Liver (tissue), 9 donors: ENCODE measurements around the gene PLCL1. TPM values are rescaled to one million over a fixed set of nuclear protein-coding genes. Genes with fewer than 3 reads are reported as not detected.

Experiments used
- DNase-seq: peaks from one replicate; pipeline ENCODE4 v3.0.0-alpha.2; 2017; ENCODE audit warnings: low spot score
- H3K27ac ChIP-seq, 2 donors: one replicate each; pipeline ENCODE4 v1.7.0; 2013; ENCODE audit warnings: inconsistent platforms in 2 of 2, low read length in 2 of 2, control low read depth in 1 of 2, low read depth in 1 of 2, mild to moderate bottlenecking in 1 of 2
- H3K27me3 ChIP-seq, 4 donors: one replicate each; pipeline versions ENCODE4 v1.6.1 to v1.7.0; 2013; ENCODE audit warnings: low read length in 3 of 4, inconsistent platforms in 1 of 4, mild to moderate bottlenecking in 1 of 4, moderate library complexity in 1 of 4; ENCODE audit not compliant: control insufficient read depth in 4 of 4, insufficient read depth in 4 of 4
- H3K36me3 ChIP-seq, 4 donors: one replicate each; pipeline versions ENCODE4 v1.6.1 to v1.7.0; 2013; ENCODE audit warnings: low read length in 3 of 4, mild to moderate bottlenecking in 3 of 4, low read depth in 1 of 4, moderate library complexity in 1 of 4; ENCODE audit not compliant: control insufficient read depth in 4 of 4, insufficient read depth in 3 of 4
- H3K4me1 ChIP-seq, 4 donors: one replicate each; pipeline versions ENCODE4 v1.6.1 to v1.7.0; 2013; ENCODE audit warnings: low read length in 3 of 4, mild to moderate bottlenecking in 3 of 4, moderate library complexity in 1 of 4; ENCODE audit not compliant: control insufficient read depth in 4 of 4, insufficient read depth in 4 of 4
- H3K4me3 ChIP-seq, 3 donors: one replicate each; pipeline versions ENCODE4 v1.6.1 to v1.7.0; 2013; ENCODE audit warnings: low read length in 3 of 3, control low read depth in 1 of 3, low read depth in 1 of 3, mild to moderate bottlenecking in 1 of 3
- H3K9ac ChIP-seq, 2 donors: one replicate each; pipeline ENCODE4 v1.7.0; 2013; ENCODE audit warnings: low read length in 2 of 2, mild to moderate bottlenecking in 2 of 2, moderate library complexity in 2 of 2, control low read depth in 1 of 2, low read depth in 1 of 2
- H3K9me3 ChIP-seq, 4 donors: one replicate each; pipeline versions ENCODE4 v1.6.1 to v1.7.0; 2013; ENCODE audit warnings: low read length in 3 of 4; ENCODE audit not compliant: control insufficient read depth in 4 of 4
- ATF3 ChIP-seq: IDR thresholded peaks from 2 replicates; pipeline ENCODE4 v1.6.1; 2016; ENCODE audit warnings: antibody characterized with exemption
- CTCF ChIP-seq: fragments of 150-350 bp; IDR thresholded peaks from 2 replicates; pipeline ENCODE4 v1.5.1; 2017; ENCODE audit warnings: improper control_type of control experiment, low read depth, low read length; ENCODE audit not compliant: missing input control
- EGR1 ChIP-seq, 2 donors: IDR thresholded peaks; 2 replicates each; pipeline ENCODE4 v1.6.1; 2016 to 2018; ENCODE audit warnings: antibody characterized with exemption in 2 of 2, low read depth in 2 of 2
- FOXA1 ChIP-seq: IDR thresholded peaks from 2 replicates; pipeline ENCODE4 v1.6.1; 2016; ENCODE audit warnings: antibody characterized with exemption
- GABPA ChIP-seq, 2 donors: IDR thresholded peaks in 1 of 2; conservative IDR thresholded peaks in 1 of 2; 2 replicates each; pipeline ENCODE4 v1.6.1; 2016; ENCODE audit warnings: antibody characterized with exemption in 2 of 2, mild to moderate bottlenecking in 1 of 2, moderate library complexity in 1 of 2
- HNF4A ChIP-seq, 2 donors: conservative IDR thresholded peaks; 2 replicates each; pipeline ENCODE4 v1.6.1; 2016; ENCODE audit warnings: antibody characterized with exemption in 2 of 2, mild to moderate bottlenecking in 2 of 2
- JUND ChIP-seq, 2 donors: IDR thresholded peaks; 2 replicates each; pipeline ENCODE4 v1.6.1; 2016; ENCODE audit warnings: antibody characterized with exemption in 2 of 2
- NR2F2 ChIP-seq: IDR thresholded peaks from 2 replicates; pipeline ENCODE4 v1.6.1; 2016; ENCODE audit warnings: antibody characterized with exemption
- RAD21 ChIP-seq, 2 donors: IDR thresholded peaks; 2 replicates each; pipeline ENCODE4 v1.6.1; 2016; ENCODE audit warnings: antibody characterized with exemption in 2 of 2, mild to moderate bottlenecking in 2 of 2
- REST ChIP-seq: IDR thresholded peaks from 2 replicates; pipeline ENCODE4 v1.6.1; 2016; ENCODE audit warnings: antibody characterized with exemption, mild to moderate bottlenecking
- RXRA ChIP-seq, 2 donors: IDR thresholded peaks; 2 replicates each; pipeline ENCODE4 v1.6.1; 2017 to 2018; ENCODE audit warnings: antibody characterized with exemption in 2 of 2, mild to moderate bottlenecking in 1 of 2
- SP1 ChIP-seq: IDR thresholded peaks from 2 replicates; pipeline ENCODE4 v1.6.1; 2018; ENCODE audit warnings: antibody characterized with exemption, mild to moderate bottlenecking
- TAF1 ChIP-seq: conservative IDR thresholded peaks from 2 replicates; pipeline ENCODE4 v1.6.1; 2016; ENCODE audit warnings: antibody characterized with exemption, mild to moderate bottlenecking
- YY1 ChIP-seq: IDR thresholded peaks from 2 replicates; pipeline ENCODE4 v1.6.1; 2016; ENCODE audit warnings: antibody characterized with exemption, mild to moderate bottlenecking
- ZBTB33 ChIP-seq: IDR thresholded peaks from 2 replicates; pipeline ENCODE4 v1.6.1; 2016; ENCODE audit warnings: antibody characterized with exemption
- WGBS: extraction: QIAGEN DNeasy Blood & Tissue Kit; methylation state at CpG from one replicate; pipeline ENCODE4 v1.1.7; 2013; 5-methylcytosine and 5-hydroxymethylcytosine counted together
- polyA plus RNA-seq, 2 donors: library from polyadenylated mRNA; stranded (reverse) in 1 of 2; unstranded in 1 of 2; fragments of 200-250 nt in 1 of 2; fragments of >200 nt in 1 of 2; fragmentation: Nextera tagmentation in 1 of 2; extraction: Ambion mirVana in 1 of 2; gene quantifications; one replicate each; pipeline versions ENCODE4 v1.2.1 to v1.2.3, GENCODE V29; 2013 to 2015
- total RNA-seq, 2 donors: library from RNA; depleted of rRNA; stranded (reverse); fragments of >200 nt; gene quantifications; one replicate each; pipeline ENCODE4 v1.2.3, GENCODE V29; 2014
- donor health status: healthy.
- donor health status: healthy.
- donor health status: healthy.
- donor health status: healthy.
- donor health status: healthy.

PLCL1 gene
- total and polyA plus RNA-seq, 4 donors, result 0.08 to 0.59 (median 0.31) TPM

GRCh38 chr2:197985029-197985638 lies 180.7 kb downstream of the PLCL1 start (continued):
- TF ChIP-seq CTCF (no peak), SP1 (no peak), RAD21 (IDR thresholded peaks at IDR 0.05) (no peak), NR2F2 (no peak), YY1 (no peak), TAF1 (no peak)

GRCh38 chr2:197986977-197987376 lies 182.6 kb downstream of the PLCL1 start:
- TF ChIP-seq GABPA (IDR thresholded peaks at IDR 0.05 in 1 of 2, conservative IDR thresholded peaks at IDR 0.05 in 1 of 2) (no peak), EGR1 (IDR thresholded peaks at IDR 0.05; ENCODE audit: low read depth in 2 of 2) (no peak), RXRA (IDR thresholded peaks at IDR 0.05) (no peak), NR2F2 (no peak), REST (no peak), JUND (IDR thresholded peaks at IDR 0.05) (no peak), ZBTB33 (no peak), CTCF (no peak), RAD21 (IDR thresholded peaks at IDR 0.05) (no peak), SP1 (no peak), ATF3 (no peak), HNF4A (conservative IDR thresholded peaks at IDR 0.05) (no peak), TAF1 (no peak), FOXA1 (no peak), YY1 (no peak)
- Histone ChIP-seq H3K36me3 (no peaks in the 10 kb centered on the region), H3K27ac (no peak overlapping the region), H3K27me3 (no peaks in the 10 kb centered on the region), H3K9ac (no peak overlapping the region), H3K4me3 (no peak overlapping the region), H3K4me1 (no peaks in the 10 kb centered on the region), H3K9me3 (no peaks in the 10 kb centered on the region)
- DNase-seq, result no peak
- WGBS, result 86% methylated on average over 3 of the region's 3 CpGs
